Measurements from ENCODE around the gene SHISA4.

DNA sequence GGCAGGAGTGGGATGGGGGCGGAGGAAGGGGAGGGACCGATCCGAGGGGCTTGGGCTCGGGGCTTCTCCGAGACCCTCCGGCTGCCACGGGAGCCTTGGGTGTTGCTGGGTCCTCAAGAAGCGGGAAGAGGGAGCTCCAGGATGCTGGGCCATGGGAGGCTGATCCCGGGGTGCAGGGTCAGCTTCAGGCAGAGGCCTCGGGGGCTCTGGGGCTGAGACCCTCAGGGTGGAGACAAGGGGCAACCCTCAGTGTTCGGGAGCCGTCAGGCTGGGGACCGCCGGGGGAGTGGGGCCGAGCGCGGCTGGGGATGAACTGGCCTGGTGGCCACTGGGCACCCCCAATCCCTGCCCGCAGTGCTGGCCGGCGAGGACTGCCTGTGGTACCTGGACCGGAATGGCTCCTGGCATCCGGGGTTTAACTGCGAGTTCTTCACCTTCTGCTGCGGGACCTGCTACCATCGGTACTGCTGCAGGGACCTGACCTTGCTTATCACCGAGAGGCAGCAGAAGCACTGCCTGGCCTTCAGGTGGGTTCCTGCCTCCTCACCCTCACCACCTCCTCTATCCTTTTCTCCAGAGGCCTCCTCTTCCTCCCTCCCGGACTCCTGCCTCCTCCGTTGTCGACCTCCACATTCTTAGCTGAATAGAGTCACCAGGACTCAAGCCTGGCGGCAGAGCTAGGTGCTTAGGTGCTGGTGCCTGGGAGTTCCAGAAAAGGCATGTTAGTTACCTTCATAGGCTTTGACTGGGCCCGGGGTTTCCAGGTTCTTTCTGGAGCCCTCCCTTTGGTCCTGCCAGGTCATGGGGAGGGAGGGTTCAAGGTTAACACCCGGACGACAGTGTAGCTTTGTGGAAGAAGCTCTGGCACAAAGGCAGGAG lies 631 bp downstream of the SHISA4 start:
- TF ChIP-seq, protein P1, sequence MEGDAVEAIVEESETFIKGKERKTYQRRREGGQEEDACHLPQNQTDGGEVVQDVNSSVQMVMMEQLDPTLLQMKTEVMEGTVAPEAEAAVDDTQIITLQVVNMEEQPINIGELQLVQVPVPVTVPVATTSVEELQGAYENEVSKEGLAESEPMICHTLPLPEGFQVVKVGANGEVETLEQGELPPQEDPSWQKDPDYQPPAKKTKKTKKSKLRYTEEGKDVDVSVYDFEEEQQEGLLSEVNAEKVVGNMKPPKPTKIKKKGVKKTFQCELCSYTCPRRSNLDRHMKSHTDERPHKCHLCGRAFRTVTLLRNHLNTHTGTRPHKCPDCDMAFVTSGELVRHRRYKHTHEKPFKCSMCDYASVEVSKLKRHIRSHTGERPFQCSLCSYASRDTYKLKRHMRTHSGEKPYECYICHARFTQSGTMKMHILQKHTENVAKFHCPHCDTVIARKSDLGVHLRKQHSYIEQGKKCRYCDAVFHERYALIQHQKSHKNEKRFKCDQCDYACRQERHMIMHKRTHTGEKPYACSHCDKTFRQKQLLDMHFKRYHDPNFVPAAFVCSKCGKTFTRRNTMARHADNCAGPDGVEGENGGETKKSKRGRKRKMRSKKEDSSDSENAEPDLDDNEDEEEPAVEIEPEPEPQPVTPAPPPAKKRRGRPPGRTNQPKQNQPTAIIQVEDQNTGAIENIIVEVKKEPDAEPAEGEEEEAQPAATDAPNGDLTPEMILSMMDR (IDR thresholded peaks at IDR 0.05) = no peak
- TF ChIP-seq EZH2phosphoT487 (IDR thresholded peaks at IDR 0.05) = no peak

All from neural progenitor cell (in vitro differentiated cells).